CD14-positive monocyte (primary cell): ENCODE measurements around the gene XXYLT1. TPM values are rescaled to one million over a fixed set of nuclear protein-coding genes. Genes with fewer than 3 reads are reported as not detected.
"Not testable (repeated sequence)": the region's sequence is repeated elsewhere in the genome, so short reads cannot be mapped to it uniquely, and the experiment has no call there.

Experiments
- DNase-seq, 3 donors: peaks; one replicate each; pipeline ENCODE4 v3.0.0-alpha.2; 2011 to 2022
- H2AFZ ChIP-seq: 2 replicates; pipeline ENCODE4 v1.6.0; 2012; ENCODE audit warnings: mild to moderate bottlenecking, low read depth, low read length, inconsistent platforms; ENCODE audit not compliant: insufficient read depth, poor library complexity, severe bottlenecking
- H3K27ac ChIP-seq, 2 donors: 1 replicate in 1 of 2; 2 replicates in 1 of 2; pipeline ENCODE4 v1.5.1; 2012 to 2013; ENCODE audit warnings: low read length in 2 of 2, control low read depth in 1 of 2, inconsistent platforms in 1 of 2, low read depth in 1 of 2, mild to moderate bottlenecking in 1 of 2
- H3K27me3 ChIP-seq, 2 donors: one replicate each; pipeline versions ENCODE4 v1.6.0 to v1.6.1; 2011 to 2013; ENCODE audit warnings: low read length in 2 of 2; ENCODE audit not compliant: control insufficient read depth in 2 of 2, insufficient read depth in 2 of 2
- H3K36me3 ChIP-seq, 2 donors: replicated peaks in 1 of 2; 1 replicate in 1 of 2; 2 replicates in 1 of 2; pipeline versions ENCODE4 v1.5.1 to v1.6.1; 2012 to 2013; ENCODE audit warnings: low read length in 2 of 2, control low read depth in 1 of 2, inconsistent platforms in 1 of 2, mild to moderate bottlenecking in 1 of 2; ENCODE audit not compliant: insufficient read depth in 2 of 2, control insufficient read depth in 1 of 2
- H3K4me1 ChIP-seq, 2 donors: 1 replicate in 1 of 2; 2 replicates in 1 of 2; pipeline versions ENCODE4 v1.5.1 to v1.6.1; 2012 to 2013; ENCODE audit warnings: low read length in 2 of 2, control low read depth in 1 of 2, inconsistent platforms in 1 of 2, mild to moderate bottlenecking in 1 of 2, moderate library complexity in 1 of 2; ENCODE audit not compliant: insufficient read depth in 2 of 2, control insufficient read depth in 1 of 2
- H3K4me2 ChIP-seq: replicated peaks from 2 replicates; pipeline ENCODE3; 2012; ENCODE audit warnings: low read length, moderate library complexity, mild to moderate bottlenecking; ENCODE audit not compliant: poor library complexity, severe bottlenecking; ENCODE audit errors: extremely low read depth
- H3K4me3 ChIP-seq, 3 experiments: fragments of 200-600 bp in 1 of 3; sonication (generic) in 1 of 3; replicated peaks in 1 of 3; 1 replicate in 2 of 3; 2 replicates in 1 of 3; pipeline ENCODE4 v1.5.1; 2011 to 2013; ENCODE audit warnings: low read length in 3 of 3, mild to moderate bottlenecking in 3 of 3, control low read depth in 2 of 3, low read depth in 2 of 3, inconsistent platforms in 1 of 3, moderate library complexity in 1 of 3
- H3K79me2 ChIP-seq: 2 replicates; pipeline ENCODE4 v1.6.0; 2012; ENCODE audit warnings: mild to moderate bottlenecking, control low read depth, inconsistent platforms, low read length, moderate library complexity; ENCODE audit not compliant: insufficient read depth
- H3K9ac ChIP-seq: 2 replicates; pipeline ENCODE4 v1.6.0; 2017; ENCODE audit warnings: low read length, mild to moderate bottlenecking; ENCODE audit not compliant: insufficient read depth, poor library complexity, severe bottlenecking
- H3K9me3 ChIP-seq, 2 donors: replicated peaks in 1 of 2; 1 replicate in 1 of 2; 2 replicates in 1 of 2; pipeline versions ENCODE4 v1.5.1 to v1.6.1; 2012 to 2013; ENCODE audit warnings: low read length in 2 of 2, control low read depth in 1 of 2; ENCODE audit not compliant: control insufficient read depth in 1 of 2, insufficient read depth in 1 of 2
- H4K20me1 ChIP-seq: 2 replicates; pipeline ENCODE4 v1.6.0; 2012; ENCODE audit warnings: mild to moderate bottlenecking, low read length, control low read depth, moderate library complexity; ENCODE audit not compliant: insufficient read depth
- H3K27ac Mint-ChIP-seq, 7 donors: one replicate each; pipeline ENCODE4 v1.8.0; 2020; ENCODE audit warnings: mild to moderate bottlenecking in 7 of 7, mixed read lengths in 7 of 7, moderate library complexity in 6 of 7, inconsistent platforms in 2 of 7
- H3K27me3 Mint-ChIP-seq, 3 donors: one replicate each; pipeline ENCODE4 v1.8.0; 2021 to 2022; ENCODE audit warnings: low read depth in 3 of 3, mild to moderate bottlenecking in 3 of 3, mixed read lengths in 3 of 3, moderate library complexity in 3 of 3, inconsistent platforms in 1 of 3
- H3K36me3 Mint-ChIP-seq, 2 donors: one replicate each; pipeline ENCODE4 v1.8.0; 2020; ENCODE audit warnings: mixed read lengths in 2 of 2, inconsistent platforms in 1 of 2, mild to moderate bottlenecking in 1 of 2
- H3K4me1 Mint-ChIP-seq: one replicate; pipeline ENCODE4 v1.8.0; 2020; ENCODE audit warnings: mild to moderate bottlenecking, mixed read lengths
- H3K4me3 Mint-ChIP-seq, 2 donors: one replicate each; pipeline ENCODE4 v1.8.0; 2020; ENCODE audit warnings: mild to moderate bottlenecking in 2 of 2, mixed read lengths in 2 of 2, moderate library complexity in 1 of 2
- H3K9me3 Mint-ChIP-seq, 7 donors: one replicate each; pipeline ENCODE4 v1.8.0; 2020 to 2022; ENCODE audit warnings: mixed read lengths in 7 of 7, mild to moderate bottlenecking in 6 of 7, moderate library complexity in 6 of 7, inconsistent platforms in 2 of 7
- WGBS: methylation state at CpG from one replicate; pipeline ENCODE4 v1.1.5; 2013; ENCODE audit warnings: missing lambda C conversion rate; ENCODE audit not compliant: insufficient coverage; 5-methylcytosine and 5-hydroxymethylcytosine counted together
- intact Hi-C, 2 donors: fragments of 100-400 bp; cut with micrococcal nuclease; formaldehyde crosslinking; loops; one replicate each; pipeline versions ENCODE4 v1.15.0 to v1.15.1; 2023
- polyA plus RNA-seq, 3 donors: library from polyadenylated mRNA; depleted of rRNA in 1 of 3; unstranded in 2 of 3; stranded (reverse) in 1 of 3; fragments of 300-500 nt in 2 of 3; fragments of >200 nt in 1 of 3; fragmentation: Illumina TruSeq in 2 of 3; gene quantifications; 1 replicate in 2 of 3; 2 replicates in 1 of 3; pipeline ENCODE4 v1.2.3, GENCODE V29; 2012 to 2021
- TF ChIP-seq, protein P1 (sequence below): fragments of 200-600 bp; IDR thresholded peaks from one replicate; pipeline ENCODE4 v1.8.0; 2022; ENCODE audit warnings: antibody characterized with exemption, mild to moderate bottlenecking

XXYLT1 gene
- polyA plus RNA-seq, 3 donors = 11.8 to 13.5 (median 13.2) TPM

DNA sequence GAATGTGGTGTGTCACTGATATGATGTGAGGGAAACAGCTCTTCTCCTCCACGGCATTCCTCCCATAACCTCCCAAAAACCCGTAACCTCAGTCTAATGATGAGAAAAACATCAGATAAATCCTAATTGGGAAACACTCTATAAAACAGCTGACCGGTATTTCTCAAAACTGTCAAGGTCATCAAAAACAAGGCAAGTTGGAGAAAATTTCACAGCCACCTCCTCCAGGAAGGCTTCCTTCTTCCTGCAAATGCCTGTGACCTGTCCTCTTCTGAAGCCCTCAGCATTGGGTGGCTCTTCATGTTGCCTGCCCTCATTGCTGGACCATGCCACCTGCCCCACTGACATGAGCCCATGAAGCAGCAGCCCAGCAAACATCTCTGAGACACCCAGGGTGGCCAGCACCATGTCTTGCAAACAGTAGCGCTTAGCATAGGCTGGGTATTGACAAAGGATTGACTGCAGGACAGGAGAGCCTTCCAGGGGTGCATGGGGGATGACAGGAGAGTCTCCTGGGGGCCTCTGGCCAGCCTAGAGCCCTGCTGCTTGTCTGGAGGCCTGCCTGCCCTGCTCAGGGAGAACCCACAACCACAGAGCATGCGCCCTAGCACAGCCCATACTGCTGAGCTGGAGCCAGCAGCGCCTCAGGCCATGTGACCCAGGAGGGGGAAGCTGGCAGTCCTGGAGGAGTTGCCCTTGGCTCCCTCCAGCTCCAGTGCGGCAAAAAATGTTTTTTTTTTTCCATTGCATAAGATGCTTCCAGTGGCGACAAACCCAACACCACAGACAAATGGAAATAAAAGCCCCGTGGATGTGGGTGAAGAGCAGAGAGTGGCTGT lies 49.7 kb downstream of the XXYLT1 start:
- H3K9me3 ChIP-seq = no peaks in the 10 kb centered on the region
- H3K27ac ChIP-seq = no peak overlapping the region
- no peak overlapping the region for H3K9ac ChIP-seq
- intact Hi-C loops = no loop called here
- H3K4me3 ChIP-seq = no peak overlapping the region
- H3K4me1 ChIP-seq = peaks cover 0 to 8% of the 10 kb centered on the region in 2 donors
- H3K4me2 ChIP-seq = no peak overlapping the region
- Mint-ChIP-seq H3K4me1 (peaks cover 19% of the 10 kb centered on the region), H3K4me3 (no peak overlapping the region), H3K27me3 (peaks cover 0 to 1% (median 0%) of the 10 kb centered on the region in 3 donors), H3K9me3 (peaks cover 0 to 2% (median 0%) of the 10 kb centered on the region in 7 donors), H3K27ac (no peak overlapping the region), H3K36me3 (peaks cover 37 to 38% of the 10 kb centered on the region in 2 donors)
- H2AFZ ChIP-seq = no peak overlapping the region
- H3K79me2 ChIP-seq = no peaks in the 10 kb centered on the region
- TF ChIP-seq, protein P1, sequence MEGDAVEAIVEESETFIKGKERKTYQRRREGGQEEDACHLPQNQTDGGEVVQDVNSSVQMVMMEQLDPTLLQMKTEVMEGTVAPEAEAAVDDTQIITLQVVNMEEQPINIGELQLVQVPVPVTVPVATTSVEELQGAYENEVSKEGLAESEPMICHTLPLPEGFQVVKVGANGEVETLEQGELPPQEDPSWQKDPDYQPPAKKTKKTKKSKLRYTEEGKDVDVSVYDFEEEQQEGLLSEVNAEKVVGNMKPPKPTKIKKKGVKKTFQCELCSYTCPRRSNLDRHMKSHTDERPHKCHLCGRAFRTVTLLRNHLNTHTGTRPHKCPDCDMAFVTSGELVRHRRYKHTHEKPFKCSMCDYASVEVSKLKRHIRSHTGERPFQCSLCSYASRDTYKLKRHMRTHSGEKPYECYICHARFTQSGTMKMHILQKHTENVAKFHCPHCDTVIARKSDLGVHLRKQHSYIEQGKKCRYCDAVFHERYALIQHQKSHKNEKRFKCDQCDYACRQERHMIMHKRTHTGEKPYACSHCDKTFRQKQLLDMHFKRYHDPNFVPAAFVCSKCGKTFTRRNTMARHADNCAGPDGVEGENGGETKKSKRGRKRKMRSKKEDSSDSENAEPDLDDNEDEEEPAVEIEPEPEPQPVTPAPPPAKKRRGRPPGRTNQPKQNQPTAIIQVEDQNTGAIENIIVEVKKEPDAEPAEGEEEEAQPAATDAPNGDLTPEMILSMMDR = no peak
- peaks cover 2 to 24% of the 10 kb centered on the region in 2 donors for H3K36me3 ChIP-seq
- no peak for DNase-seq
- WGBS = 32% methylated on average over 3 of the region's 9 CpGs
- H3K27me3 ChIP-seq = no peaks in the 10 kb centered on the region
- H4K20me1 ChIP-seq = no peaks in the 10 kb centered on the region

DNA sequence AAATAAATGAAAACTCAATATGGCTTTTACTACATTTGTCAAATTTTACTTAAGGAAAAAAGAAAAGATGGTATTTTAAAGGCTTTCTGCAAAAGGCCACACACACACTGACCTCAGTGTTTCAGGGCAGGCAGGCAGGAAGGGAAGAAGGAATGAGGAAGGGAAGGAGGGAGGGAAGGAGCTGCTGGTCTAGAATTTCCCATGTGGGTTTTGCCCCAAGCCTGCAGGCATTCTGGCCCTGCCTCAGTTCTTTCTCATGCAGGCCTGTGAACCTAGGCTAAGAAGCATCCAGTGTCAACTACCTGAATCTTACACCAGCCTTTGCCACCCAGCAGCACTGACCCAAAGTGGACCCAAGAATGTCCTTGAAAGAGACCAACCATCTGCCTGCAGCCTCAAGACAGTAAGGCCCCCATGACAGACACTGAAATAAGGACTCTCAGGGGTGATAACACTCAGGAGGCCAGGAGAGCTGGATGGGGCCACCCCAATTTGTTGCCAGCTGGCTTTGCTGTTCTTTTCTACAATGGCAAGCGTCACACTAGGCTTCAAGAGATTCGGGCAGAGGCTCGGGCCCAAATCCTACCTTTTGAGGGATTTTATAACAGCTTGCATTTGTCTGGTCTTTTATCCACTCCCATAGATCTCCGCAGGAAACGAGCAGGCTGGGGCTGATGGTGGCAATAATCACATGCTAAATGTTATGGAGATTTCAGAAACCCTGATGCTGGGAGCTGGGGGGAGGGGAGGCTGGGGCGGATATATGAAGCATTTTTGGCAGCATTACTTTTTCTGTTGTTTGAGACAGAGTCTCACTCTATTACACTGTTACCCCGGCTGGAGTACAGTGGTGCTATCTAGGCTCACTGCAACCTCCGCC lies 51.4 kb downstream of the XXYLT1 start:
- H3K4me3 ChIP-seq = no peak overlapping the region
- peaks cover 19% of the 10 kb centered on the region for H3K4me1 Mint-ChIP-seq
- H3K27ac ChIP-seq = no peak overlapping the region
- H3K27me3 Mint-ChIP-seq = peaks cover 0 to 1% (median 0%) of the 10 kb centered on the region in 3 donors
- H3K9ac ChIP-seq = no peak overlapping the region
- no peak for DNase-seq
- H3K27ac Mint-ChIP-seq = no peak overlapping the region
- H3K79me2 ChIP-seq = no peaks in the 10 kb centered on the region
- intact Hi-C loops = no loop called here
- H3K27me3 ChIP-seq = no peaks in the 10 kb centered on the region
- H3K4me1 ChIP-seq = peaks cover 0 to 8% of the 10 kb centered on the region in 2 donors
- H3K9me3 Mint-ChIP-seq = peaks cover 0 to 2% (median 0%) of the 10 kb centered on the region in 7 donors
- no peak overlapping the region for H2AFZ ChIP-seq
- TF ChIP-seq, protein P1 = no peak
- H4K20me1 ChIP-seq = no peaks in the 10 kb centered on the region
- H3K9me3 ChIP-seq = no peaks in the 10 kb centered on the region
- H3K4me2 ChIP-seq = no peak overlapping the region
- H3K4me3 Mint-ChIP-seq = no peak overlapping the region
- H3K36me3 ChIP-seq = peaks cover 0 to 7% of the 10 kb centered on the region in 2 donors
- H3K36me3 Mint-ChIP-seq = peaks cover 22 to 23% of the 10 kb centered on the region in 2 donors
- 97% methylated on average over 4 of the region's 8 CpGs for WGBS

DNA sequence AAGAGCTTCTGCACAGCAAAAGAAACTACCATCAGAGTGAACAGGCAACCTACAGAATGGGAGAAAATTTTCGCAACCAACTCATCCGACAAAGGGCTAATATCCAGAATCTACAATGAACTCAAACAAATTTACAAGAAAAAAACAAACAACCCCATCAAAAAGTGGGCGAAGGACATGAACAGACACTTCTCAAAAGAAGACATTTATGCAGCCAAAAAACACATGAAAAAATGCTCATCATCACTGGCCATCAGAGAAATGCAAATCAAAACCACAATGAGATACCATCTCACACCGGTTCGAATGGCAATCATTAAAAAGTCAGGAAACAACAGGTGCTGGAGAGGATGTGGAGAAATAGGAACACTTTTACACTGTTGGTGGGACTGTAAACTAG lies 52.6 kb downstream of the XXYLT1 start:
- H3K4me1 ChIP-seq, H3K9ac ChIP-seq, H3K9me3 Mint-ChIP-seq, H3K4me3 ChIP-seq, H3K4me2 ChIP-seq, H3K4me3 Mint-ChIP-seq, H4K20me1 ChIP-seq, H3K27me3 Mint-ChIP-seq, H3K27ac Mint-ChIP-seq, H3K36me3 ChIP-seq, H3K27me3 ChIP-seq, H3K27ac ChIP-seq, H3K9me3 ChIP-seq, H3K79me2 ChIP-seq, DNase-seq, H2AFZ ChIP-seq, intact Hi-C loops: not testable (repeated sequence)
- peaks cover 18 to 19% of the 10 kb centered on the region in 2 donors for H3K36me3 Mint-ChIP-seq
- no CpG with 5 or more reads among the region's 5 CpGs for WGBS
- peaks cover 18% of the 10 kb centered on the region for H3K4me1 Mint-ChIP-seq
